Measurements from ENCODE around the gene SLC7A8.

Gene SLC7A8

DNA sequence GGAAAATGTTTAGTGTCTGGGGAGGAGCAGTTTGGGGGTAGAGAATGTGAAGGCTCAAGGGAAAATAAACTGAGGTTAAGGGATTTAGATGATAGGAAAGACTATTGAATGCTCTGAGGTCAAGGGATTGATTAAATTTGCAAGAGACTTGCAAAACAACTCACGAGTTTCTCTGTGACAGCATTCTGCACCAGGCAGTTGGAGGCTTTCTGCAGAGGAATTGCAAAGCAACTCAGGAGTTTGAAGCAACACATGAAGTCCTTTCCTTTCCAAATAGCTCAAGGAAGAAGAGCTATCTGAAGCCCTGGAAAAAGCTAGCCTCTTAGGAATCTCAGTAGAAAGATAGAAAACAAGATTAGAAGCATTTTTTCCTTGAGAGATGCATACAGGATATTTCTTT, 23.9 kb downstream of the SLC7A8 start:
- DNase-seq (ENCODE audit: low read depth in 2 of 2, low spot score in 1 of 2) = no peak

DNA sequence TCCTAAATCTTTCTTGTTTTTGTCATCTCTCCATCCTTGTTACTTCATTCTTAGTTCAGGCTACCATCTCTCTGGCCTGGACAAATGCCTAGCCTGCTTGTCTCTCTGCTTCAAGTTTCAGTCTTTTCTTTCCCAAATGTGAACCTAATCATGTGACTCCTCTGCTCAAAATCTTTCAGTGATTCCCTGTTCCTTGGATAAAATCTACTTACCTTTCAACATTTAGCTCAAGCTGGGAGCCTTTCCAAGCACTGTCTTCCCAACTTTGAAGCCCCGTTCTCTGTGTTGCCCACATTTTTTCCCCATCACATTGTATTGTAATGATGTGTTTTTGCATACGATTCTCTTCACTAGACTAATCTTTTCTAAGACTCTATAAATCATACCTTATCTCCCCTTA, 24.7 kb downstream of the SLC7A8 start:
- DNase-seq (ENCODE audit: low read depth in 2 of 2, low spot score in 1 of 2) = no peak

- DNase-seq (ENCODE audit: low read depth in 2 of 2, low spot score in 1 of 2) = no peak
Measured at GRCh38 chr14:23154964-23155587, 28.4 kb downstream of the SLC7A8 start.

- DNase-seq (ENCODE audit: low read depth in 2 of 2, low spot score in 1 of 2) = no peak
Measured at GRCh38 chr14:23153851-23154796, 29.3 kb downstream of the SLC7A8 start.

DNA sequence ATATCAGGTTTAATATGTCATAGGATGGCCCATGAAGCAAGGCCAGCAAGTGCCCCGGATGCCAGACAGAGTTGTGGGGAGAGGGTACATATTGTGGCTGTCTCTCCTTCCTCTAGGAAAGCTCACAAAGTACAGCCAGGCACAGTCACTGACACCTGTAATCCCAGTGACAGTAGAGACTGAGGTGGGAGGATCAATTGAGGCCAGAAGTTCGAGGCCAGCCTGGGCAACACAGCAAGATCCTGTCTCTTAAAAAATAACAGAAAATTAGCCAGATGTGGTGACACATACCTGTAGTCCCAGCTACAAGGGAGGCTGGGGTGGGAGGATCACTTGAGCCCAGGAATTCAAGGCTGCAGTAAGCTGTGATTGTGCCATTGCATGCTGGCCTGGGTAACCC, 32.1 kb downstream of the SLC7A8 start:
- no peak for DNase-seq (ENCODE audit: low read depth in 2 of 2, low spot score in 1 of 2)

- no peak for DNase-seq (ENCODE audit: low read depth in 2 of 2, low spot score in 1 of 2)
Measured at GRCh38 chr14:23149745-23150144, 33.7 kb downstream of the SLC7A8 start.

DNA sequence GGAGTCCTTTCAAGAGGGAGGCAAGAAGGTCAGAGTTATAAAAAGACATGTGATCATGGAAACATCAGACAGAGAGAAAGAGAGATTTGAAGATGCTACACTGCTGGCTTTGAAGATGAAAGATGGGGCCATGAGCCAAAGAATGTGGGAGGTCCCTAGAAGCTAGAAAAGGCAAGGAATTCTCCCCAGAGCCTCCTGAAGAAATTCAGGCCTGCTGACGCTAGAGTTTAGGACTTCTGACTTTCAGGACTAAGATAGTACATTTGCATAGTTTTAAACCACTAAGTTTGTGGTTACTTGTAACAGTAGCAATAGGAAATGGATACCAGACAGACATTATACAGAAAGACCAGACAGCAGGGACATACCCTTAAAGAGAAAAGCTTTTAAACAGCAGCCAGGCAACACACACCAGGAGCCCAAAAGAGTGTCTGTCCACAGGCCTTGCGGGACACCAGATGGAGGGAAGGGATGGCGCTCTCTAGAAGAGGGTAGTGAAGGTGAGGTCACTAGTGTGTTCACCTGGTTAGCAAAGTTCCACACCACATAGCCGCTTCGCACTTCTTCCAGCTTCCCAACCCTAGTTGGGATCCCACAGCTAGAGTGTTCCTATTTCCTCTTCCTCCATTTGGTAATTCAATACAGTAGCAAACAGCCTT, 34.7 kb downstream of the SLC7A8 start:
- DNase-seq (ENCODE audit: low read depth in 2 of 2, low spot score in 1 of 2) = no peak

DNA sequence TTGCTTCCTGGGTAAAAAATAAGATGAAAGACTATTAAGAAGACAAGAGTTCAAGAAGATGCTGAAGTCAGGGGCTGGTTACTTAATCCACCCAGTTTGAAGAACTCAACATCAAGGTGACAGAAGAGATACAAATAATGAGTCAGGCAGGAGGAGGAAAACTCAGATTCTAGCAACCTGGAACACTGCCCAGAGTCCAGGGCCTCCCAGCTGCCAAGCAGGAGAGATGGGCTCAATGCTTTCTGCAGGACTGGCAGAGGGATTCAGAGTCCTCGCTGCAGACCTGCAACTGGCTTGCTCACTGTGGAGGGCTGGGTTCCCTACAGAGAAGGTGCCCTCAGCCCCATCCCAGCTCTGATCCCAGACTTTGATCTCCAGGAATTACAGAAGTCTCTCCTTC, 35.8 kb downstream of the SLC7A8 start:
- no peak for DNase-seq (ENCODE audit: low read depth in 2 of 2, low spot score in 1 of 2)

DNA sequence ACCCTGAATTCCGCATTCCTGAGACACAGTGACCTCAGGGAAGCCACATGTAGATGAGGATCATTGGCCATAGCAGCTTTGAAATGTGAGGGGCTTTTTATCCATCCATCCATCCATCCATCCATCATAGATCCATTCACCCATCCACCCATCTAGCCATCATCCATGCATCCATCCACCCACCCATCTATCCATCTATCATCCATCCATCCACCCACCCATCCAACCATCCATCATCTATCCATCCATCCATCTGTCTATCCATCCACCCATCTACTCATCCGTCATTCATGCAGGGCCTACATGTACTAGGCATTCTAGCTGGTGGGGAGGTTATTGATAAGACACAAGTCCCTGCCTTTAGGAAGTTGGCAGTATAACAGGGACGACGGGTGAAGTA, 36.5 kb downstream of the SLC7A8 start:
- no peak for DNase-seq (ENCODE audit: low read depth in 2 of 2, low spot score in 1 of 2)

DNA sequence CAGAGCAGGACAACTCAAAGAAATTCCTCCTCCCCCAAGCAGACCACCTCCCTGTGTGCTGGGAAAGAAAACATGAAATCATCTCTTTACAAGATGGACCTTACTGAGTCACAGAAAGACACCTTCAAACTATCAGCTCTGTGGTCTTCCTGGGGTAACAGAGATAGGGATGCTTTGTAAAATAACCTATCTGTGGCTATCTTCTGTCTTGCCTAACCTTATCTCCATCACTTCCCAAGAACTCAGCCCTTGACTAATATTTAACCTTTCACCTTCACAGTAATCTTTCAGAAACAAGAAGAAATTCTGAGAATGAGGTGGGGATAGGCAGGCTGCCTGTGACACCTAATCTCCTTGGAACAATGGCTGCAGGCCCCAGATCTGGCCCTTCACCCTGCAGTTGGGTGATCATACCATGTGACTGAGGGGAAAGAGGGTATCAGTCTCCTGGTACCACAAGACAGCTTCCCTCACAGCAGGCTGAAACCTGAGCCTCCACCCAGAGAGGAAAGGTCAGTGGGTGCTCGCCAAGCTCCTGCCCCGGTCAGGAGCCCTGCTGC, 37.0 kb downstream of the SLC7A8 start:
- no peak for DNase-seq (ENCODE audit: low read depth in 2 of 2, low spot score in 1 of 2)

DNA sequence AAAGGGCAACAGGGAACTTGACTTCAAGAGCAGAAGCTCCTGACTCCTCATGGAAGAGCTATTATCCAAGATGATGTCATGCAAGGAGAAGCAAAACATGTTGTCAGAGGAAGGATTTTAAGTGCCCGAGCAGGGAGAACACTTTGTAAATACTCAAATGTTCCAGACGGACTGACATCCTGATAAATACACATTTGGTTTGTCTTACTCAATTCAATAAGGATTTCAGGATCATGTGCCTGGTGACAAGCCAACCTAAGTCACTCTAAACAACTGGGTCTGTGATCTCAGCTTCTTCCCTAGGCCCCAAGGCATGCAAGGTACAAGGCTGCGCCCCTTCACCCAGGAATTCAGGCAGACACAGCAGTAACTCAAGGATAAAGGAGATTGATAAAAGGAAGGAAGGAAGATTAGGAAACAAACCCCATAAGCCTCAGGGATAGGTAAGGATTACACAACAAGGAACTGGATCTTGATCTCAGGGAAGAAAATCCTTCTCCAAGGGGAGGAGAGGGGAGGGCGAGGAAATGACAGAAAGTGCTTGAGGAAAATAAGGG, 37.6 kb downstream of the SLC7A8 start:
- DNase-seq (ENCODE audit: low read depth in 2 of 2, low spot score in 1 of 2) = no peak

DNA sequence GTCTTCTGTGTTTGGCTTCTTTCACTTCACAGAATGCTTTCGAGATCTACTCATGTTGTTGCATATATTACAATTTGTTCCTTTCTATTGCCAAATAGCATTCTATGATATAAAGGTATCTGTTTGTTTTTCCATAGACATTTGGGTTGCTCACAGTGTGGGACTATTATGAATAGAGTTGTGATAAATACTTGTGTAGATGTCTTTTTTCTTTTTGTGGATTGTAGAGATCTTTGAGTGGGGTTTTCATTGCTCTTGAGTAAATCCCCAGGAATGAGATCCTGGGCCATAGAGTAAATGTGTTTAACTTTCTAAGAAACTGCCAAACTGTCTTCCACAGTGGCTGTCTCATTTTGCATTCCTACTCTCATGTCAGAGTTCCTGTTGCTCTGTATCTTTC, 39.5 kb downstream of the SLC7A8 start:
- DNase-seq (ENCODE audit: low read depth in 2 of 2, low spot score in 1 of 2) = no peak

- DNase-seq (ENCODE audit: low read depth in 2 of 2, low spot score in 1 of 2) = no peak
Measured at GRCh38 chr14:23142826-23143225, 40.6 kb downstream of the SLC7A8 start.

DNA sequence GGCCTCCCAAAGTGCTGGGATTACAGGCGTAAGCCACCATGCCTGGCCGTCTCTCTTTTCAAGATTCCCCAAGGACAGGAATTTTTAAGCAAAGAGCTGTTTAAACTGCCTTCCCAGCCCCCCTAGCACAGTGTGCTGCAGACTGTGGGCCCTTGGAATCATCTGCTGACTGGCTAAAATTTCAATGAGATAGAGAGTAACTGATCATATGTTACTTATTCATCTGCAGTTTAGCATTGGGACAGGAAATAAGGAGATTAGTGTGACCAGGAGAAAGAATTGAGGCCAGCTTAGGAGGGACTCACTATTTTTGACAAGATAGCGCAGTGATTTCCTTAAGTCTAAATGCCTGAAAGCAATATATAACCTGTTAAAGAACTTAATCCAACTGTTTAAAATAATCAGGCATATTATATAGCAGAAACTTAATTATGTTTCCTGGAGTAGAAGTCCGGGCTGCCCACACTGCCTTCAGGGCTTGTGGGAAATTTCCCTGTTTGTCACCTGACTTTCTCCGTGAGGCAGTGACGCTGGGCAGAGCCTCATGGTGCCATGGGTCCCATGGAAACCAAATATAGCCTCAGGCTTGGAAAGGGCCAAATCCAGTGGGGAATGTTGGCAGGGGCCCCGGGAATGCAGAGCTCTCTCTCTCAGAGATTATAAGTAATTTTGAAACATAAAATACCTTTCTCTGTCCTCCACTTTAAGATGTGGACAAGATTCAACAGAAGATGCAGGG, 41.6 kb downstream of the SLC7A8 start:
- no peak for DNase-seq (ENCODE audit: low read depth in 2 of 2, low spot score in 1 of 2)

GRCh38 chr14:23140371-23140770, 43.1 kb downstream of the SLC7A8 start:
- no peak for DNase-seq (ENCODE audit: low read depth in 2 of 2, low spot score in 1 of 2)

GRCh38 chr14:23139874-23140273, 43.6 kb downstream of the SLC7A8 start:
- DNase-seq (ENCODE audit: low read depth in 2 of 2, low spot score in 1 of 2) = no peak

DNA sequence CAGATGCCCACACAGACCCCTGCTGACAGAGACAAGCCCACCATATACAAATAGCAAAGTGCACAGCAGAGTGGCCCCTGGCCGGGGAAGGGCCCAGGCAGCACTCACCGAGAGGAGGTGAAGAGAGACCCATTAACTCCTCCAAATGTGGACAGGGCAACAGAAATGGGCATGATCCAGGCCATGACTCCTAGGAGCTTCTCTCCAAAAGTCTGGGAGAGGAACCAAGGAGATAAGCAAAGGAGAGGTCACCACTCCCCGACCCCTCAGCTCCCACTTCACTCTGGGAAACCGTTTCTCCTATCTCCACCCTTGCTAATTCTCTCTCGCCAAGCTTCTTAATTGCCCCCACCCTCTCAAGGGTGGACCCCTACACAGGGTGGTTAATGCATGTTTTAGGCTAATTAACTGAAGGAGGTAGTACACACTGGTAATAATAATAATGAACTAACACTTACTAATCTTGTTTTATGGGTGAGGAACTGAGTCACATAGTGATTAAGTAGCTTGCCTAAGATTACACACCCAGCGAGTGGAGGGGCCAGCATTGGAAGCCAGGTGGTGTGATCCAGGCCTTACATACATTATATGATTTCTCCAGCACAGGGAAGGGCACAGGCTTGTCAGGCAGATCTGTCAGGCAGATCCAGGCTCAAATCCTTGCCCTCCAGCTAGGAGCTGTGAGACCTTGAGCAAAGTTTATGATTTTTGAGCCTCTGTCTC, 45.5 kb downstream of the SLC7A8 start:
- no peak for DNase-seq (ENCODE audit: low read depth in 2 of 2, low spot score in 1 of 2)

DNA sequence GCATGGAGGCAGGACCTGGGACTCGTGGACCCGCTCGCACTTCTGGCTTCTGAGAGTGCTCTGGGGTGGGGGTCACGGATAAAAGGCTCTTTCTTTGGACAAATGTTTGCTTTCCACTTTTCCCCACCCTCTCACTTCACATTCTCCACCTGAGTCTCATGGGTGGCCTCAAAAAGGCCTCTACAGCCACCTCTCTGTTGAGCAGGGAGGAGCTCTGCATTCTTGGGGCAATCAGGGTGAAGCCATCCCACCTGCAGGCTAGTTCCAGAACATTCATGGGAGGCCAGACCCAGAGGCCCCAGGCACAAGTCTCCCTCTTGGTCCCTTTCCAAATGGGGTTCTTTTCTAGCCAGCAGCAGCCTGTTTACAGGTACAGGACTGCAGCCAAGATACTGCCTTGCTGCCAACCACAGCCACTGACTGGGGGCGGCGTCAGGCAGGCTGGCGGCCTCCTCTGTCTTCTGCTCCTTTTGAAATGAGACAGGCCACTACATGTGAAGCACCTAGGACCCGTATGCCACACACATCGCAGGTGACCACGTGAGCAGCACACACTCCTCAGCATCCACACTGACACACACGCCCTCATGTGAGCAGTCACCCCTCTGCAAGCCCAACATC, 46.2 kb downstream of the SLC7A8 start:
- no peak for DNase-seq (ENCODE audit: low read depth in 2 of 2, low spot score in 1 of 2)

DNA sequence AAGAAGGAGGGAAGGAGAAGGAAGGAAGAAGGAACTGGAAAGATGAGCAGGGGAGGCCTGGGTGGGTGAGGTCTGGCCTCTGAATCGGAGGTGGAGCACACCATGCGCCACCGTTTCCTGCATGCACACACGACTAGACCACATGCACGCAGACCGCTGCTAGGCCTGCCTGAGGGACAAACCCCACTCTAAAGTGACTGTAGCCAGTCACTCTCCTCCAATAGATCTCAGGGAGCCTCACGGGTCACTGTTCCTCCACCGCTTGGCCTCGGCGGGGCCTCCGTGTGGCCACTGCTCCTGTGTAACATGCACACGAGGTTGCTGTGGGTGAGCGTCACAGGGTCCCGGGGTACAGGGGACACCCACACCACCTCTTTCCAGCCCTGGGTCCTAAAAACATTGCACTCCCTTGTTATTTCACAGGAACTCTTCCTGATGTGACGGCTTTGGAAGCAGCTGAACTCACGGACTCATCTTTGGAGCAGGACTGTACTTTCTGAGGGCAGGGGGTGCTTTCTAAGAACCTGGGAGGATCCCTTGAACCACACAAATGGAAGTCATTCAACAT, 46.8 kb downstream of the SLC7A8 start:
- no peak for DNase-seq (ENCODE audit: low read depth in 2 of 2, low spot score in 1 of 2)

All from stimulated activated CD8-positive, alpha-beta memory T cell treated with anti-CD3 and anti-CD28 coated beads, Interleukin-4, amount 100 ng/mL, for 1 hour (primary cell).